HG03045 (cell line): Measurements from ENCODE around the gene MRPL21.

Source experiments
- ATAC-seq: cut with Tn5 transposase; IDR thresholded peaks from one replicate; pipeline ENCODE4 v1.9.1; 2021; ENCODE audit warnings: mild to moderate bottlenecking, moderate library complexity; ENCODE audit not compliant: unreplicated experiment

MRPL21 gene

DNA sequence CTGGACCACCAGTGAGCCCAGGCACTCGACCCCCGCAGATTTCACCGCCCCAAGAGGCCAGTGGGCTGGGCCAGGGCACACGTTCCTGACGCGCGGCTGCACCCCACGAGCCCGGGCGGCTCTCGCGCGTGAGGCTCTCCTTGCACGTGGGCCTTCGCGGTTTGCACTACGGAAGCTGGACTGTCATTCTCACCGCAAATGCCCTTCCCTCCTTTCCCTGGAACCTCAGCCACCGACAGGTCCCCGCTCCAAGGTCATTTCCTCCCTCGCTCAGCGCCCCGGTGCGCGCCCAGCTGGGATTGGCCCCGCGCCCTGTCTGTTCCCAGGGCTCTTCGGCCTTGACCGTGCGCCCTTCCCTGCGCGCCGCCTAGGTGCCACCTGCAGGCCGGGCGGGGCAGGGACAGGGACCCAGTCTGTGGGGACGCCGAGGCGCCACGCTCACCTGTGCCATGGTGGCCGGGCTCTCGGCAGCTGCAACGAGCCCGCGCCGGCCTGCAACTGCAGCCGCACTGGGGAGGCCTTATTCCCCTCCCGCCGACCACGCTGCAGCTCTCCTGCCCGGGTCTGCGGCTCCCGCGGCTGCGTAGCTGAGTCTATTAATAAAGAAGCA is 59.8 kb downstream of the MRPL21 start:
- no peak for ATAC-seq

DNA sequence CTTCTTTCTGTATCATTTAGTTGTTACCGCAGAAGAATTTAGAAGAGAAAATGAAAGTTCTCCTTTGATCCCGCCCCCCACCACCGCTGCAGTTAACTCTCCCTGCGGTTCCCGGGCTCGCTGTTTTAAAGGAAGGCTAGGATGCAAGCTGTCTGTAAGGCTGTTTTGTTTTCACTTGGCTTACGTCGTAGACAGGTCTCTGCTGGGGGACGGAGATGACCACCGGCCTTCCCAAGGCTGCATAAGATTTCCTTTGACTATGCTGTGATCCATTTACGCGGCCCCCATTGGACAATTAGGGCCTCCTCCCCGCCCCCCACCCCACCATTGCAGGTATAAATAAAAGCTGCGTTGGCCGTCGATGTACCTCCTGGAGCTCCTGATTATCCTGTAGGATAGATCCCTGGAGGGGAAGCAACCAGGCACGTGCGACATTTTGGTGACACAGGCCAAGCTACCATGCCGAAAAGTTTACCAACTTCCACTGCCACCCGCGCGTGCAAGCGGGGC is 60.5 kb downstream of the MRPL21 start:
- ATAC-seq, result no peak

DNA sequence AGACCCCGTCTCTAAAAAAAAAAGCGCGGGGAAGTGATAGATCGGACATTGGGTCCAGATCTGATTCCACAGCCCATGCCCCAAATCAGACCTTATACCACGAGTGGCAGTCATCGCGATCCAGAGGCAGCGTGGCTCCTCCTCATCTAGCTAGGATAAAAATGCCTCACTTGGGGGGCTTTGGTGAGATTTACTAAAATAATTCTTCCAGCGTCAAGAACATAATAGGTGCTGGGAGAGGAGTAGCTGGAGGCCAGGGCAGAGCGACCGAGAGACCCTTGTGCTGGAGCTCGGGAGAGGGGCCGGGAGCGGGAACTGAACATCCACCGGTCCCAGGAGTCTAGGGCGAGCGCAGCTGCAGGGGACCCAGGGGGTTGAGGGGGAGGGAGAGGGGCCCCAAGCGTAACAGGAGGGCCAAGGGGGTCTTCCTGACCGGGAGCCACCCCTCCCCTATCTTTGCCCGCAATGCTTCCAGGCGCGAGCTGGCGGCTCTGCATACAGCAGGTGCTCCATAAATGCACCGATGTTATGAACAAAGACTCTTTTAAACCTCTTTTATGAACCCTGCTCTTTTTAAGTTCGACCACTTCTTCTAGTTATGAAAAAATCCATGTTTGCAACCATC is 61.1 kb downstream of the MRPL21 start:
- no peak for ATAC-seq

DNA sequence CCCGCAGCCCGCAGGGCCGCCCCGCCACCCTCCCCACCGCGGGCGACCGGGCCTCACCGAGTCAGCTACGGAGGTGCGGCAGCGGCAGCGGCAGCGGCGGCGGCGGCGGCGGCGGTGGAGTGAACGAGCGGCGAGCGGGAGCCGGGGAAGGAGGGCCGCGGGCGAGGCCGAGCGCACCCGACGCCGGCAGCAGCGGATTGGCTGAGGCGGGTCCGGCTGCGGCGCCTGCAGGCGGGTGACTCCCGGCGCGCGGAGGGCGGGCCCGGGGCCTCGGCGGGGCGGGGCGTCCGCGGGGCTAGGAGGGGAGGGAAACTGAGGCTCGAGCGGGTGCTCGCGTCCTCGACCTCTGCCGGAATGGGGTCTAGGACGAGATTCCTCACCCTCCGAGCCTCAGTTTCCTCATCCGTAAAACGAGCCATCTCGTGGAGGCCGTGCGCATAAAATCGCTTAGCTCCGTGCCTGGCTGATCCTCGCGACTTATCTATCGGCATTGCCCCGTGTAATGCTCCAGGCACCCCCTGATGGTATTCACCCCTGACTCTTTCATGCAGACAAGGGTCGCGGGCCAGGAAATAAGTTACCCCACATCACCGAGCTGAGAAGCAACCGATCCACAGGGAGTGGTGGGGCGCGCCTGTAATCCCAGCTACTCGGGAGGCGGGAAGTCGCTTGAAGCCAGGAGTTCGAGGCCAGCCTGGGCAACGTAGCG is 61.8 kb downstream of the MRPL21 start, which contains the start of gene CPT1A:
Gene CPT1A, minus strand, starts transcription at position 199 of the 709 bp plus-strand sequence. CDS start 26,442 bp downstream, outside the sequence.
- peak; percentile 32 for ATAC-seq
